Astrocyte of the cerebellum (primary cell): ENCODE data around the gene LYZ.
A peak's percentile ranks its signal among the peaks of the same experiment; 100 is the strongest.

Experiments used
- DNase-seq: peaks from one replicate; pipeline ENCODE4 v3.0.0-alpha.2; 2011; ENCODE audit warnings: low read depth
- H3K4me3 ChIP-seq: 2 replicates; pipeline ENCODE4 v1.5.1; 2011; ENCODE audit warnings: mild to moderate bottlenecking, low read depth, low read length, moderate library complexity
- in situ Hi-C: cut with HindIII; loops from 2 replicates; pipeline ENCODE4 v1.10.0; 2017; ENCODE audit warnings: low sequenced_read_pairs
- TF ChIP-seq, protein P1 (sequence below): IDR thresholded peaks from 2 replicates; pipeline ENCODE4 v1.5.1; 2012; ENCODE audit warnings: low read length, low read depth, moderate library complexity, mild to moderate bottlenecking; ENCODE audit errors: missing control alignments

The LYZ gene

DNA sequence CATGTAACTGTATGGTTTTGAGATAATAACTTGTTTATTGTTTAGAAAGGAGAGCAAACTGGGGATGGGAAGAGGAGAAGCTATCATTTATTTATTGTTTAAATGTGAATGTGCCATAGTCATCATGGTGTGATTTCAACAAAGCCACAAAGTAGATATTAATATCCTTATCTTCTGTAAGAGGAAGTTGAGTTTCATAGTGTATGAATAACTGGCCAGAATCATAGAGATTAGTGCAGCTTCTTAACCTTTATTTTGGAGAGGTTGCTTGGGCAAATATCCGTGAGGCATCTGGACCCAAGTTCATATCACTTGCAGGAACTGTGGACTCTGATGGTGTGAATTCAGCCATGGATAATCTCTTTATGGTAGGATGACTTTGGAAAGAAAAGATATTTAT lies 26.8 kb upstream of the LYZ start:
- TF ChIP-seq, protein P1, sequence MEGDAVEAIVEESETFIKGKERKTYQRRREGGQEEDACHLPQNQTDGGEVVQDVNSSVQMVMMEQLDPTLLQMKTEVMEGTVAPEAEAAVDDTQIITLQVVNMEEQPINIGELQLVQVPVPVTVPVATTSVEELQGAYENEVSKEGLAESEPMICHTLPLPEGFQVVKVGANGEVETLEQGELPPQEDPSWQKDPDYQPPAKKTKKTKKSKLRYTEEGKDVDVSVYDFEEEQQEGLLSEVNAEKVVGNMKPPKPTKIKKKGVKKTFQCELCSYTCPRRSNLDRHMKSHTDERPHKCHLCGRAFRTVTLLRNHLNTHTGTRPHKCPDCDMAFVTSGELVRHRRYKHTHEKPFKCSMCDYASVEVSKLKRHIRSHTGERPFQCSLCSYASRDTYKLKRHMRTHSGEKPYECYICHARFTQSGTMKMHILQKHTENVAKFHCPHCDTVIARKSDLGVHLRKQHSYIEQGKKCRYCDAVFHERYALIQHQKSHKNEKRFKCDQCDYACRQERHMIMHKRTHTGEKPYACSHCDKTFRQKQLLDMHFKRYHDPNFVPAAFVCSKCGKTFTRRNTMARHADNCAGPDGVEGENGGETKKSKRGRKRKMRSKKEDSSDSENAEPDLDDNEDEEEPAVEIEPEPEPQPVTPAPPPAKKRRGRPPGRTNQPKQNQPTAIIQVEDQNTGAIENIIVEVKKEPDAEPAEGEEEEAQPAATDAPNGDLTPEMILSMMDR, result no peak
- in situ Hi-C loops, result no loop called here
- DNase-seq, result no peak
- no peak overlapping the region for H3K4me3 ChIP-seq

GRCh38 chr12:69324797-69325466 lies 23.2 kb upstream of the LYZ start:
- no peak for DNase-seq
- no peak overlapping the region for H3K4me3 ChIP-seq
- in situ Hi-C loops, result no loop called here
- TF ChIP-seq, protein P1, result no peak

DNA sequence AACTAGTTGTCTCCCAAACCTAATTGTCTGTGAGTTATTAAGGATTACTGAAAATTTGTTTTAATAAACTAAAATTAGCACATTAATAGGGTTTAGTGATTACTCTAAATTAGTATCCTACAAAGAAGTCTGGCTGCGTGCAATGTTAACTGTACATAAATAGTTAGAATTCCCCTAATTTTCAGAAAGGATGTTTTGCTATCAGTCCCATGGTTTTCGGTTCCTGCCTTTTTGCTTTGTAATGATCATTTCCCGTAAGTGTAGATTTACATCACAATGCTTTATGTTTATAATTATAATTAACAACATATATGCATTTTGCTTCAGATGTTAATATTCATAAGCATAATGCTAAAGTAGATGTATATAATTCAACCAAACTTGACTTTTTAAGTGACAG lies 19.8 kb upstream of the LYZ start:
- no peak for DNase-seq
- TF ChIP-seq, protein P1, result no peak
- in situ Hi-C loops, result no loop called here
- H3K4me3 ChIP-seq, result no peak overlapping the region

DNA sequence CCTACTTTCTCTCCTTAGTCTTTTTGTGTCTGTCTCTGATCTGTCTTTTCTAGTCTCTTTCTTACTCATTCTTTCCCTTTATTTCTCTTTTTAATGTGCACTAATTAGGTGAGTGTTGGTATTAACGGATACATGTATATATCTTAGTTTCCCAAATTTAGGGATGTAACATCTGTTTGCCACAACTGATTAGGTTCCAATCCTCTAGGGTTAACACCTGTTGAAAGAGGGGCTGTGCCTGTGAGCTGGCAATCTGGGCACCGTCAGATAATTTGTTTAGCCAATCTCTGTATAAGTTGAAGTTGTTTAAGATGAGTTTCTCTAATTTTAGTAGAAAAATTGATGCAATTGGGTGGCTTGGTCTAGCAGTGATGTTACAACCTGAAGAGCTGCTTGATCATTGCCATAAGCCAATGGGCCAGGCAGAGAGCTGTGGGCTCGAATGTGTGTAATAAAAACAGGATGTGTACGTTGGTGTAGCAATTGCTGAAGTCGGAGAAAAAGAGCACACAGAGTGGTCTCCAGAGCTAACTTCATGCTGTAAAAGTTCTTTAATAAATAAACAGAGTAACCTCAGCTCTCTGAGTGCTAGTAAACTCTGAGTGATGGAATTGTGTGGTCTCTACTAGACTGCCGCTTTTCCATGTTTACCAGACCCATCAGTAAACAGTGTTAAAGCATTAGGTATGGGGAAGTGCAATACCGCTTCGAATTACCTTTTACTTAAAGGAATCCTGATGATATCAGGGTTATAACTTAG lies 18.3 kb upstream of the LYZ start:
- no peak for DNase-seq
- in situ Hi-C loops, result no loop called here
- H3K4me3 ChIP-seq, result no peak overlapping the region
- TF ChIP-seq, protein P1, result no peak

- in situ Hi-C loops, result no loop called here
- no peak for DNase-seq
- TF ChIP-seq, protein P1, result no peak
- H3K4me3 ChIP-seq, result peak overlapping the region; percentile 26
Measured at GRCh38 chr12:69330475-69331473, 17.4 kb upstream of the LYZ start.

DNA sequence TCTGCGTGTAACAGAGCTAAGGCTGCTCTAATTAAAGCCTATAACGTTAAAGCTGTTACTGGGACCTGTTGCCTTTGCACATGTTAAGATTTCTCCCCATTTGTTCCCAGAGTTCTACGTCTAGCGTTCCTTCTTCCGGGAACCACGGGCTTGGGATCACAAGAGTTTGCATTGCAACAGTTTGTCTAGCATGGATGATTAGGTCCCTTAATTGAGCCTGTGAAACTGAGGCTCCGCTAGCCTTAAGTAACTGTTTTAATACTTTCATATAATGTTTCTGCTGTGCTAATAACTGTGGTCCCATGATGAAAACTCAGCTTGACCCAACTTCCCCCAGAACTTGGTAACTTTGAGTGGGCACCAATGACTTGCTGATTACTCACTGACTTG lies 16.7 kb upstream of the LYZ start:
- DNase-seq, result no peak
- in situ Hi-C loops, result no loop called here
- H3K4me3 ChIP-seq, result peak overlapping the region; percentile 26
- TF ChIP-seq, protein P1, result no peak
